ENCODE results near the gene NT5E. TPM values are rescaled to one million over a fixed set of nuclear protein-coding genes. Genes with fewer than 3 reads are reported as not detected.

NT5E gene
- total RNA-seq, 1 experiment from 2014 or later: 0.52 TPM

DNA sequence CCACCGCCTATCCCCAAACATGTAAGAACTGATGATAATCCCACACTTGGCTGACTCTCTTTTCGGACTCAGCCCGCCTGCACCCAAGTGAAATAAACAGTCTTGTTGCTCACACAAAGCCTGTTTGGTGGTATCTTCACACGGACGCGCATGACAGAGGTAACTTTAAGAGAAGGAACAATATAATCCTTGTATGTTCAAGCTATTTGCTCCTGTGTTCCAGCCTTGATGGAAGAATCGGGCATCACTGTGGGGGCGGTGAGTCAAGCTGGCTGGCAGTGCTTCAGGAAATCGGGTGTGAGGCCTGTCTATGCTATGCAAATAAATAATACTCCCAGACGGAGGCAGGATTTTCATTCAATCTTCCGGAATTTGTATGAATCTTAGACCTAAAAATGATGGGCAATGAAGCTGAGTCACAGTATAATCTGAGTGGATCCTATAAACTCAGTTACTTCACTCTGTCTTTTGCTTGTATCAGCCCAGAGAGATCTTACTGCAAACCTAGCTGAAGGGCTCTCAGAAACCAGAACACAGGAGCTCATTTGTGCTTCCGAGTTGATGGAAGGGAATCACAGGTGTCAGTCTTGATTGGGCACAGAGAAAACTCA is 45.2 kb upstream of the NT5E start:
- H3K23ac ChIP-seq (ENCODE audit: insufficient read length, low read depth, low read length): no peak overlapping the region
- H3K79me2 ChIP-seq (ENCODE audit: insufficient read depth, low read length): no peaks in the 10 kb centered on the region
- no peak overlapping the region for H3K9ac ChIP-seq (ENCODE audit: extremely low read depth, insufficient read length, low read length)
- H3K27me3 ChIP-seq (ENCODE audit: insufficient read depth, low read length): 0 out of 2 replicates have a peak, but pooled peaks cover 3% of the 10 kb centered on the region
- H2BK15ac ChIP-seq (ENCODE audit: low read depth, low read length): no peak overlapping the region
- H4K5ac ChIP-seq (ENCODE audit: insufficient read length, low read depth, low read length): no peak overlapping the region
- DNase-seq: no peak
- no peak overlapping the region for H4K8ac ChIP-seq (replicated peaks; ENCODE audit: insufficient read length, low read depth, low read length)
- H3K9me3 Mint-ChIP-seq: no peaks in the 10 kb centered on the region
- H3K56ac ChIP-seq (ENCODE audit: insufficient read length, low read depth, low read length): no peak overlapping the region
- no peak overlapping the region for H2AK5ac ChIP-seq (ENCODE audit: insufficient read length, low read length)
- TF ChIP-seq CTCF (conservative IDR thresholded peaks at IDR 0.05): no peak
- H3K14ac ChIP-seq (ENCODE audit: insufficient read depth, low read length): no peak overlapping the region
- peaks cover 15% of the 10 kb centered on the region; the same call in 1 of the 2 replicates for H3K4me1 ChIP-seq (ENCODE audit: insufficient read depth, low read length)
- H3K9me3 ChIP-seq (ENCODE audit: control insufficient read depth, low read depth, low read length): no peaks in the 10 kb centered on the region
- no peak overlapping the region for H2BK12ac ChIP-seq (ENCODE audit: insufficient read length, low read depth, low read length)
- no peak overlapping the region for H3K4ac ChIP-seq (ENCODE audit: low read depth, low read length)
- no peaks in the 10 kb centered on the region for H3K23me2 ChIP-seq (ENCODE audit: insufficient read length, low read depth, low read length, poor library complexity, severe bottlenecking)
- no peak overlapping the region for H4K91ac ChIP-seq (ENCODE audit: insufficient read length, low read depth, low read length)
- no peaks in the 10 kb centered on the region for H3K79me1 ChIP-seq (ENCODE audit: insufficient read depth, low read depth, low read length, poor library complexity, severe bottlenecking)
- H2AFZ ChIP-seq (ENCODE audit: low read length): no peak overlapping the region
- no peak overlapping the region for H3K18ac ChIP-seq (ENCODE audit: insufficient read length, low read depth, low read length)
- H2BK20ac ChIP-seq (ENCODE audit: low read depth, low read length, poor library complexity, severe bottlenecking): no peak overlapping the region
- H3K4me1 Mint-ChIP-seq: peaks cover 27 to 38% of the 10 kb centered on the region in 2 experiments
- peaks cover 2% of the 10 kb centered on the region; the same call in 1 of the 2 replicates for H3K27me3 Mint-ChIP-seq (ENCODE audit: low read depth)
- H2BK120ac ChIP-seq (ENCODE audit: low read depth, low read length, poor library complexity, severe bottlenecking): no peak overlapping the region
- no peak overlapping the region for H3T11ph ChIP-seq (ENCODE audit: low read length)
- H3K27ac Mint-ChIP-seq: peak overlapping the region in 2 of 3 experiments; percentile 6 to 17; a peak in 3 of 7 replicates
- H3K4me3 Mint-ChIP-seq: no peak overlapping the region
- H4K20me1 ChIP-seq (ENCODE audit: control insufficient read depth, insufficient read depth, insufficient read length): no peaks in the 10 kb centered on the region
- no peak overlapping the region for H3K4me2 ChIP-seq (ENCODE audit: insufficient read depth, insufficient read length, low read length)
- H3K27ac ChIP-seq (ENCODE audit: insufficient read length, low read depth, low read length): no peak overlapping the region
- no CpG with 5 or more reads among the region's 12 CpGs for WGBS (ENCODE audit: extremely low coverage, insufficient read length, low lambda C conversion rate)
- H3K36me3 Mint-ChIP-seq (ENCODE audit: insufficient read depth in 1 of 3, low read depth in 3 of 3): peaks cover 0 to 1% (median 0%) of the 10 kb centered on the region in 3 experiments; a peak in 1 of 7 replicates
- no peak overlapping the region for H2BK5ac ChIP-seq (ENCODE audit: insufficient read length, low read length)
